GM10266 (cell line): Measurements from ENCODE around the gene FURIN.
A peak's percentile ranks its signal among the peaks of the same experiment; 100 is the strongest.

Experiments used
- DNase-seq: peaks from one replicate; pipeline ENCODE4 v3.0.0; 2012; ENCODE audit errors: extremely low spot score
- CTCF ChIP-seq: IDR thresholded peaks from 2 replicates; pipeline ENCODE4 v1.5.1; 2012; ENCODE audit warnings: mild to moderate bottlenecking, low read depth; ENCODE audit not compliant: control insufficient read depth, insufficient read depth; ENCODE audit errors: missing control alignments

The FURIN gene

GRCh38 chr15:90880381-90881145, 12.2 kb downstream of the FURIN start:
- DNase-seq, result no peak
- no peak for TF ChIP-seq CTCF

- no peak for DNase-seq
- no peak for TF ChIP-seq CTCF
These were observed 13.0 kb downstream of the FURIN start for GRCh38 chr15:90881181-90881977.

- DNase-seq, result no peak
- TF ChIP-seq CTCF, result no peak
These were observed 13.8 kb downstream of the FURIN start for GRCh38 chr15:90881978-90882721.

GRCh38 chr15:90882781-90883525, 14.6 kb downstream of the FURIN start:
- DNase-seq, result no peak
- TF ChIP-seq CTCF, result no peak

GRCh38 chr15:90883526-90883975, 15.2 kb downstream of the FURIN start:
- no peak for DNase-seq
- no peak for TF ChIP-seq CTCF

- peak; percentile 60 for DNase-seq
- no peak for TF ChIP-seq CTCF
These were observed 15.8 kb downstream of the FURIN start, which contains the start of gene FES for GRCh38 chr15:90883976-90884718. TSS of gene FES (plus strand) at chr15:90884504. CDS start at chr15:90885046, 542 bp downstream.
